ENCODE measurements around the gene WFS1.

Gene WFS1

DNA sequence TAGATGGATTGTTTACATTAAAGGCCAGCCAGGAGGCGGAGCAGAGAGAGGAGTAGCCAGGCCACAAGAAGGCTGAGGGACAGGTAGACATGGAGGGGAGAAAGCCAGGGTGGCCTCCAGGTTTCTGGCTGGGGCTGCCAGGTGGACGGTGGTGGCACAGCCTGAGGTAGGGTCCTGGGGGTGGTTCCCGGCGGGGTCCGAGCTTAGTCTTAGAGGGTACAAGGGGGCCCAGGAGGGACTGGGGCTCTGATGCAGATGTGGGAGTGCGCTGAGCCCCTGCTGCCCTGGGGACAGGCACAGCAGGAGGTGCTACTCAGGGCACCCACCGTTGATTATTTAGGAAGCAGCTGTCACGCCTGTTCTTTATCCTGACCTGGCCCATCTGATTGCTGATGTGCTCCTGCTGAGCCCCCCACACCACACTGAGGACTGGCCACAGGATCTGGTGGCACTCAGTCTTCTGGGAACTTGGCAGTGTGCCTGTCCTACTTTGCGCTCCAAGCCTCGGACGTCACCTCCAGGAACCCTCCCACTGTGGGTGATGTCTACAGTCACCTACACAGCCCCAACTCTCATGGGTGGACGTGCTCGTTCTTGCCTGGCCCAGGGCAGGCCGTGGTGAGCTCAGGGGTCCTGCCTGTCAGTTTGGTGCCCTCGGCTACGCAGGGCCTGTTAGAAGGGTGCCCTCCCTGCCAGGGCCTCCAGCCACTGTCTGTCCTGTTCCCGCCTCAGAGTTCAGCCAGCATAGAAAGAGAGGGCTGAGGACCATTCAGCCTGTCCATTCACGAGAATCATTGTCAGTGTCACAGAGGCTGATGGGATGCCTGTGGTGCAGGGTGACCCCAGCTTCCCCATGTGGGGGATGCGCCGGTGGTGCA lies 12.0 kb downstream of the WFS1 start:
- no peak for DNase-seq

DNA sequence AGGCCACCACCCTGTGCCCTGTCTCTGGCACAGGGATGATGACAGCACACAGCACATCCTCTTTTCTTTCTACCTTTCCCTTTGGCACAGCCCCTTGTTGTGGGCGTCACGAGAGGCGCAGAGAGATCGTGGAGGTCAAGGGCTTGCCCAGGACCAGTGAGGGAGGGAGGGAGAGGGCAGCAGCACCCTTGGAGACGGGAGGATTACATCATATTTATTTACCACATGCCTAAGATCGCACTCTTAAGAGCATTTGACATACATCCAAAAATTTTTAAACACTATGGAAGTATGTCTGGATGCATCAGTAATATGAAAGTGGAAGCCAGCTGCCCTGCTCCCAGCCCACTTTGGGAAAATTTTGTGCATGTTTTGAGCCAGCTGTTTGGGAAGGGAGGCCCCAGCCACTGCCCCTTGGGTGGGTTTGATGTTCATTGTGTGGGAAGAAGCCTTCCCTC lies 12.7 kb downstream of the WFS1 start:
- no peak for DNase-seq

DNA sequence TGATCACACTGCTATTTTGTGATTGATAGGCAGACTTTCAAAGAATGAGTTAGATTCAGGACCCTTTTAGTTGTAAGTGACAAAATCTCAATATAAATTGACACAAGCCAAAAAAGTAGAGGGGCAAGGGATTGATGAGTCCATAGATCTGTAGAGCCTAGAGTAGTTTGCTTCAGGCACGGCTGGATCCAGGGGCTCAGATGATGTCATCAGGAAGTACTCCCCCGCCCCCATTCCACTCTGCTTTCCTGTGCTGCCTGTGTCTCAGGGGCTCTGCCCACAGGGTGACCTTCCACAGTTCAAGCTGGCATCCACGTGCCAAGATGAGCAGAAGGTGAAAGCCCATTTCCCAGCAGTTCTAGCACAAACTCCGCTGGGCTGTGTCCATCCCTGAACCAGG lies 13.6 kb downstream of the WFS1 start:
- DNase-seq = no peak

DNA sequence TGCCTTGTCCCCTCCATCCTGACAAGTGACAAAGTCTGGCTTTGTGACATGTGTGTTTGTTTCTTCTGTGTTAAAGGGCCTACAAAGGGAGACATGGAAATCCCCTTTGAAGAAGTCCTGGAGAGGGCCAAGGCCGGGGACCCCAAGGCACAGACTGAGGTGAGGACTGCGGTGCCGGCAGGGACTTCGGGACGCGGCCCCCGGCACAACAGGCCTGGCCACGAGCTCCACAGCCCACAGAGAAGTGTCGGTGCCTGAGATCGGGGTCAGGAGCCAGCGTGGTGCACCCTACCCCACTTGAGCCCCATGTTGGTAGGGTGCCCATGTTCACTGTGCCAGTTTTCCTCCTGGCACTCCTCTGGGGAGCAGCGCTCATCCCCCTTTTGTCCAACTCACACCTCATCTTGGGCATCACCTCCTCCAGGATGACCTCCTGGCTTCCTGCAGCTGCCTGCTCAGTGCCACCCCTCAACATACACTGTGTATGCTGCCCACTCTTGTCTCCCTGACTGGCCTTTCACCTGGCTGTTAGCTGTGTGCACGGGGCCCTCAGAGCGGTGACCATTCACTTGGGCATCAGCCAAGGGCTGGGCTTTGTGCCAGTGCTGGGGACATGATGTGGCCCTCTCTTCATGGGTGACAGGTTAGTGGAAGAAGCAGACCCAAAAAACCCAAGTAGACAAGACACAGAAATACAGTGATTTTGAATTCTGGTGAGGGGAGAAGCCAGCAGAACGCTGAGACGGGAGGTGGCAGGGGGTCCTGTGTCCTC lies 17.6 kb downstream of the WFS1 start:
- no peak for DNase-seq

DNA sequence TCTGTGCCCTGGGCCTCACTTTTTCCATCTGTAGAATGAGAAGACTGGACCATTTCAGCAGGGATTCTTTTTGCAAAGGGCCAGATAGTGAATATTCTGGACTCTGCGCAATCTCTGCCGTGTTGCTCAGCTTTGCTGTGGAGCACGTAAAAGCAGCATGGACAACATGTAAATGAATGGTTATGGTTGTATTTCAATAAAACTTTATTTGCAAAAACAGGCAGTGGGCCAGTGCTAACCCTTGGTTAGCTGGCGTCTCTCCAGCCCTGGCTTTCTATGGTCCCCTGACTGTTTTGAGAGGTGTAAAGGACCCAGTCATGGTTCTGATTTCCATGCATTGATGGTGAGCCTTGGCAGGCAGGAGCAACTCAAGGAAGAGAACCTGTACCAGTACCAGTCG lies 18.7 kb downstream of the WFS1 start:
- no peak for DNase-seq

DNA sequence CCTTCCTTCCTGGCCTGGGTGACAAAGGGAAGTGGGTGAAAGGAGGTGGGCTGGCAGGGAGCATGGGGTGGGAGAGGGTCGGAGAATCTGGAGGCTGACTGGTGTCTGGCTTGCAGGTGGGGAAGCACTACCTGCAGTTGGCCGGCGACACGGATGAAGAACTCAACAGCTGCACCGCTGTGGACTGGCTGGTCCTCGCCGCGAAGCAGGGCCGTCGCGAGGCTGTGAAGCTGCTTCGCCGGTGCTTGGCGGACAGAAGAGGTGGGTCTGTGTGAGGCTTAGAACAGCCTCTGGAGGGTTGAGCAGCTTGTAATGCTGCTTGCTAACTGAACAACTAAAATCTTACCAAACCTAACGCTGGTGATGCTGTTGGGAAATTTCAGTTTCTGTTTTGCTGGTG lies 19.2 kb downstream of the WFS1 start:
- no peak for DNase-seq

DNA sequence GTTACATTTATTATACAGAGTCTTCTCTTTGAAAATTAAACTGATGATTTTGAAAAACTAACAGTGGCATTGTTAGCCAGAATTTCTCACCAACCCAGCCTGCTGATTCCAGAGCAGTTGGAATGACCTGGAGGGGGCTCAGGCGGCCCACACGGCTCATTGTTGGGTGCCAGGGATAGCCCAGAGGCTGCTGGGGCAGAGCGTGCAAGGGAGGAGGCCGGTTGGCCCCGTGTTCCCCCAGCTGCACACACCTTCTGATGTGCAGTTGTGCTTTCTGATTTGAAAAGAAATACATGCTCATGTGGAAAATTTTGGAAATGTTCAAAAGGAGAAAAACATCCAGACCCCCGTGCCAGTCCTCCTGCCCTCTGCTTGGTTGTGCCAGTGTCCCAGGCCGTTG lies 20.6 kb downstream of the WFS1 start:
- no peak for DNase-seq

DNA sequence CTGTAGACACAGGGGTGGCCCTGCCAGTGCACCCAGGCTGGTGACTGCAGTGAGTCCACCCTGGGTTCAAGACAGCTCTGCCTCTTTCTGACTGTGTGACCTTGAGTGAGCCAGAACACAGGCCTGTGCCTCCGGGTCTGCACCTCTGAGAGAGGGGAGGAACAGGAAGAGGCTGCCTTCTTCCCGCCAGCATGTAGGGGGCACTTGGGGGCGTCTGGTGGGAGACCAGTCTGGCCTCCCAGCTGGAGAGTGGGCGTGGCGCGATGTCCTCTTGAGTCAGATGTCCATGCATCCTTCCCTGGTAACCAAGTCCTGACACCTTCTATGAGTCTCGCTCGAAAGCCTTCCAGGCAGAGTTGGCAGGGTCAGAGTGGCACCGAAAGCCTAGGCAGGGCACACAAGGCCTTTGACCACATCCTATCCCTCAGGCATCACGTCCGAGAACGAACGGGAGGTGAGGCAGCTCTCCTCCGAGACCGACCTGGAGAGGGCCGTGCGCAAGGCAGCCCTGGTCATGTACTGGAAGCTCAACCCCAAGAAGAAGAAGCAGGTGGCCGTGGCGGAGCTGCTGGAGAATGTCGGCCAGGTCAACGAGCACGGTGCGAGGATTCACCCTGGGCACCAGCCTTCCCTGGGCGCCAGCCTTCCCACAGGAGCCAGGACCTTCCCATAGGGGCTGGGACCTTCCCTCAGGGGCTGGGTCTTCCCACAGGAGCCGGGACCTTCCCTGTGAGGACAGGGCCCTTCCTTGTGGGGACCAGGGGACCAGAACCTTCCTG lies 21.3 kb downstream of the WFS1 start:
- no peak for DNase-seq

DNA sequence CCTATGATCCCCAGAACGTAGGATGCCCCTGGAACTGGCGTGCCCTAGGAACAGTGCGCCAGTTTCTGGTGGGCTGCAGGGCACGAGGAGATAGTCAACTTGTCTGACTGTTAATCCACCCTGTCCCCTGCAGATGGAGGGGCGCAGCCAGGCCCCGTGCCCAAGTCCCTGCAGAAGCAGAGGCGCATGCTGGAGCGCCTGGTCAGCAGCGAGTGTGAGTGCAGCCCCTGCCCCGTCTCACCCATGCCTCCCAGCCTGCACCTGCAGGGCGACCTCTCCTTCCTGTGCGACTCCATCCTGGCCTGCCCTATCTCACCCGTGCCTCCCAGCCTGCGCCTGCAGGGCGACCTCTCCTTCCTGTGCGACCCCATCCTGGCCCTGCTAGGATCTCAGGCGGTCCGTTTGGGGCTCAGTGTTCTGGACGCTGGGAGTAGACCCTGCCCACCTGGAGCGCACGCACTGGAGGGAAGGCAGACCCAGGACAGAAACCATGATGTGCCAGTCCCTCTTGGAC lies 22.2 kb downstream of the WFS1 start:
- no peak for DNase-seq

DNA sequence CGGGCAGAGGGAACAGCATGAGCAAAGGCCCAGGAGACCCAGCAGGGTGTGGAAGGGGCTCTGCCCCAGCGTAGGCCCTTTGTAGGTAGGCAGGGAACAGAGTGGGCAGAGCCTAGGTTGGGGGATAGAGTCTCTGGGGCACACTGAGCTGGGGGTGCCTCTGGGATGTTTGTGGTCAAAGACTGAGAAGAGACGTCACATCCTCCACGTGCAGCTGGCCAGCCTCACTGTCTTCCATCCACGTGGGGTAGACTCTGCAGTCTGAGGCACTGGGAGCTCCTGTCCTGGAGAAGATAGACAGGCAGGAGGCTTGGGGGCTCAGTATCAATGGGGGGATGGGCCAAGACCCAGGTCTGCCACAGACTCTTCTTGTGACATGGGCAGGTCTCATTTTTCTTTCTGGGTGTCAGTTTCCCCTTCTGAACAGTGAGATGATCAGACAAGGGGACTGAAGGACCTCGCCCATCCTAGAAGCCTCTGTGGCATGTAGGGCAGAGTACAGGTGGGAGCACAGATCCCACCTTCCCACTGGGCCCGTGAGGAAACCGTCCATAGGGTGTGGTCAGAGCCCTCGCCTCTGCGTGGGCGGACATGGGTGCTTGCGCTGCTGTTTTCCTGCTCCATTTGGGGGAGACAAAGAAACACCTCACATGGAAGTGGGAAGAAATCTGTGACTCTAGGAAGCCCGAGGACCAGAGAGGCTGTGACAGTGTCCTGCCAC lies 22.9 kb downstream of the WFS1 start:
- DNase-seq = no peak

DNA sequence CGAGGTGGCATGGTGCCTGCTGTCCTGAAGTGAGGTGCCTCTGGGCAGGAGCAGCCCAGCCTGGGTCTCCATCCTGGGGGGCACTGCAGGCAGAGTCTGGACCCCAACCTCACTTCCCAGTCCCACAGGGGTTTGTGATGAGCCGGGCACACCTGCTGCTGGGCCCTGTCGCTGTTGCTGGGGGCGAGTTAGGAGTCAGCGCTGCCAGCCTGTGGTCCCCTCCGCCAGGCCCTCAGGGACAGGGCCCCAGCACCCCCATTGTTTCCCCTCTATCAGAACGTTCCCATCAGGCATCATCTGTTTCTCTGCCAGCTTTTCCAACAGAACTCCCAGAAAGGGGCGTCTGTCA lies 23.4 kb downstream of the WFS1 start:
- no peak for DNase-seq

DNA sequence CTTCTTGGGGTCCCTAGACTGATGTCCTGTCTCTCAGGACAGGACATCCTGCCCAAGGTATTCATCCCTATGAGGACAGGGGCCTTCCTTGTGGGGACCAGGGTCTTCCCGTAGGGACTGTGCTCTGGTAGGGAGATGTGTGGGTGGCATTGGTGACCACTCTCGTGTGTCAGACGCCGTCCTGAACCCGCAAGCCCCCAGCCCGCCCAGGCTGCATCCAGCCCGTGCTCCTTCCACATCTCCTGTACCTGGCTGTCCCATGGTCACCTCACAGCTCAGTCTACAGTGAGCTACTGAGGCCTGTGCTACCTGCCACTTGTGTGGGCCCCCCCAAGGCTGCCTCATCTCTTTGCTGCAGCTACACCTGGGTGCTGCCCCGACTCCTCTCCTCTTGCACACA lies 24.0 kb downstream of the WFS1 start:
- no peak for DNase-seq

DNA sequence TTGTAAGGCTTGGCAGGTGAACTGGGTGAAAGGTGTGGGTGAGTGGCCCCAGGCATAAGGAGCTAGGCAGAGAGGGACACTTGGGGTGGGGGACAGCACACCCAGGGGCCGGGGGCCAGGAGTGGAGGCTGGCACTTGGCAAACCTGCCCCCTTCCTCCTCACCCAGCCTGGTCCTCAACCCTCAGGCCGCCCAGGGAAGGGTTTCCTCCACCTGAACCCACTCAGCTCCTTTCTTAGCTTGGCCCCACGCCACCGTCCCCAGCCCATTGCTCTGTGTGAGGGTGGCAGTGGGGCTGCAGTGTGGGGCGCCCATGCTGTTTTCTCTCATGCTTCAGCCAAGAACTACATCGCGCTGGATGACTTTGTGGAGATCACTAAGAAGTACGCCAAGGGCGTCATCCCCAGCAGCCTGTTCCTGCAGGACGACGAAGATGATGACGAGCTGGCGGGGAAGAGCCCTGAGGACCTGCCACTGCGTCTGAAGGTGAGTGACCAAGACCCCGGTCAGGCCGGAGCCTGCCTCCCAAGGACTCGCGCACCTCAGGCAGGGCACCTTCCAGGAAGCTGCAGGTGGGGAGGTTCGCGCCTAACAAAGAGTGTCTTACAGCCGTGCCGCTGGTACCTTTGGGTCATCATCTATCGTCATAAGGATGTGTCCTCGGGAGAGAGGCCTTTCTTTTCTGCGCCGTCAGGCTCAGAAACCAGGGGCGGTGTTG lies 25.2 kb downstream of the WFS1 start:
- no peak for DNase-seq

DNA sequence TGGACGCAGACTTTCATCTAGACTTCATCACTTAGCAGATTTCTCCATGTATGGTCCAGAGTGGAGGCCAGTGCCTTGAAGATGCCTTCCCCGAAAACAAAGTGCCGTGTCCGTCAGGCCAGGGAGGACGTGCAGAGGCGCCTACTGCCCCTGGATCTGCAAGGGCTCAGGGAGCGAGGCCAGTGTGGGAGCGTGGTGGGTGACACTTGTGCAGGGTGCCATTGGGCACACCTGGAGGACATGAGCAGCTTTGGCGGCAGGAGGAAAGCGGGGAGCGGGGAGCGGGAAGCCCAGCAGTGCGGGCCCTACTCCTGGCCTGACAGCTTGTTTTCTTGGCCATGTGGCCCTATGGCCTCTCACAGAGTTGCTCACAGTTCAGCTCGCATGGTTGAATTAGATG lies 25.8 kb downstream of the WFS1 start:
- DNase-seq = no peak

DNA sequence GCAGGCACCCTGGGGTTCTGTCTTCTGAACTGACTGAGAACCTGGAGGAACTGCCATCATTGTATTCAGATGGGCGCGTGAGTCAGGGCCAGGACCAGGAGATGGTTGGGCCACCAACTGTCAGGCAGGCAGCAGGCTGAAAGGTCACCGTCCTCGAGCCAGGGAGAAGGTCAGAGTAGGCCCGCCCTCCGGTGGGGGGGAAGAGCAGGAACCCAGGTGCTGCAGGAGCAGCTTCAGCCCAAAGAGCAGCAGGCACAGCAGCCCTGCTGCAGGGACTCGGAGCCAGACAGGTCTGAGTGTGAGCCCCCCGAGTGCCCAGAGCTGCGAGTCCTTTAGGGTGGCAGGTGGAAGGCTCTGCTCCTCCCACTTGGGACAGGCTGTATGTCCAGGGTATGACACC lies 26.4 kb downstream of the WFS1 start:
- DNase-seq = no peak

DNA sequence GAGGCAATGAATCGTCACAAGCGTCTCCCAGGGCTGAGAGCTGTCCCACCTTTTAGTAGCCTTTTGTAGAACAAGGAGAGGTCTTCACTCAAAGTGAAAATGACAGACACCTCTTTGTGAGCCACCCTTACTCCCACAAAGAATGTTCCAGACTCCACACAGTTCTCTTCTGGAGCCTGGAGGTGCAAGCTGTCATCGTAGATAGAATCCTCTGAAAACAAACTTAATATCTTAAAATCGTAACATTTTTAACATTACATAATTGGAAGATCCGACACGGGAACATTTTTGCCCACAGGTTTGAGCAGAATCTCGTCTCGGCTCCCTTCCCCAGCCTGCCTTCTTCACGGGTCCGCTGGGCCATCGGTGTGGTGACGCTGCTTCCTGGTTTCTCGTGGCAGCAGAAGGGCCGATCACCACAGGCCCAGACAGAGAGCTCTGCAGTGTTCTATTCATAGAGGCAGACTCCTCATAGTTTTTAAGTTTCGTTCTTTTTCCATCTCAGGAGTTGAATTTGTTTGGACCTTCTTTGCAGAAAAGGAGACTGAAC lies 27.7 kb downstream of the WFS1 start:
- DNase-seq = no peak

DNA sequence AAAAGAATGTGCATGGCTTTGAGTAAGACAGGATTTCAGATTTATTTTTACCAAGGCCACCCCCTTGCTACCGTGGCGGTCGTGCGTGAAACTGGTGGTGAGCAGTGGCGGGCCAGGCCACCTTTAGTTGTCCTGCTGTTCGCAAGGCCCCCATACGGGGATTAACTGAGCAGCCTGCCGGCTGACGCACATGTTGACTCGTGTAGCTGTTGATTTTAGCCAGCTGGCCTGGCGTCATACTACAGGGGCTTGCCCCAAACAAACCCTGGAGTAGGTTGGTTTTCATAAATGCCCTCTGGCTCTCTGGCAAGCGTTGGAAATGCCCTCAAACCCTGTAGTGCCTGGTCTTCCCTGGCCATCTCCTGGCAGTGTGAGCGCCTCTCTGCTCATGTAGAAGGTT lies 28.4 kb downstream of the WFS1 start:
- DNase-seq = no peak

DNA sequence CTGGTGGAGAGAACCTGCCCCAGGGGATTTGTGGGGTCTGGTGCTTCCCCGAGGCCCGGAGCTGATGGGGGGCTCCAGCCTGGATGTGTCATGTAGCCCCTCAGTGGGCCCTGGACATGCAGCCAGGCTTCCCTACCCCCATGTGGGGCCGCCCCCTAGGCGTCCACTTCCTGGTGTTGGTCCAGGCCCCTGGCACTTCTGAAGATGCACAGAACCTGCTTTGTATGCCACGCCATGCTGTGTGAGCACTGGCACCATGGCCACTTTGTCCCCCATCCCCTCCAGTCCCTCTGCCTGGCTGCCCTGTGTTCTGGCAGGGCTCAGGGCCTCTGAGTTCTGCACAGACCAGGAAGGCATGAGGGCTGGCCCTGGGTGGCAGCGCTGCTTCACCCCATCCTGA lies 29.2 kb downstream of the WFS1 start:
- no peak for DNase-seq

DNA sequence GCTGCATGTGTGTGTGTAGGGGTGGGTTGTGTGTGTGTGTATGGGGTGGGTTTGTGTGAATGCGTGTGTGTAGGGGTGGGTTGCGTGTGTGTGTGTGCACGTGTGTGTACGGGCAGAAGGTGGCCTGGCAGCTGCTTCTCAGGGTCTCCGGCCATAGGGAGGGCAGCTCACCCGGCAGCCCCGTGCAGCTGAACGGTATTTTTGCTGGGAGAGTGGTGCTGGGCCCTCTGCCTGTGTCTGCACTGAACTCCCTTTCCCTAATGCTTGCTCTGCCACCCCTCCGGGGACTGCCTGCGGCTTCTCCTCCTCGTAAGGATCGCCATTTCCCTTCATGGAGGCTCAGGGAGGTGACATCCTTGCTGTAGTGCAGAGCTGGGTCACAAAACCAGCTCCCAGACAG lies 30.2 kb downstream of the WFS1 start:
- DNase-seq = no peak

DNA sequence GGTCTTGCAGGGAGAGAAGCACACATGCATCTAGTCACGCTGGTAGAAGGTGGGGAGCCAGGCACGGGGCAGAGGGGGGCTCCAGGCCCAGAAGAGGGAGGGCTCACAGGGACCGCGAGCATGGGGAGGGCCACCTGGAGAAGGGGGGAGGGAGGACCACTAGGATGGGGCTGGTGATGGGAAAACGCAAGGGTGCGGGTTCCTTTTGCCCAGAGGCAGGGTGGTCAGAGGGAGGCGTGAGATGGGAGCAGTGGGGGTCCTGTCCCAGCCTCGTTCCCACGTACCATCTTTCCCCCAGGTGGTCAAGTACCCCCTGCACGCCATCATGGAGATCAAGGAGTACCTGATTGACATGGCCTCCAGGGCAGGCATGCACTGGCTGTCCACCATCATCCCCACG lies 30.7 kb downstream of the WFS1 start:
- DNase-seq = no peak

DNA sequence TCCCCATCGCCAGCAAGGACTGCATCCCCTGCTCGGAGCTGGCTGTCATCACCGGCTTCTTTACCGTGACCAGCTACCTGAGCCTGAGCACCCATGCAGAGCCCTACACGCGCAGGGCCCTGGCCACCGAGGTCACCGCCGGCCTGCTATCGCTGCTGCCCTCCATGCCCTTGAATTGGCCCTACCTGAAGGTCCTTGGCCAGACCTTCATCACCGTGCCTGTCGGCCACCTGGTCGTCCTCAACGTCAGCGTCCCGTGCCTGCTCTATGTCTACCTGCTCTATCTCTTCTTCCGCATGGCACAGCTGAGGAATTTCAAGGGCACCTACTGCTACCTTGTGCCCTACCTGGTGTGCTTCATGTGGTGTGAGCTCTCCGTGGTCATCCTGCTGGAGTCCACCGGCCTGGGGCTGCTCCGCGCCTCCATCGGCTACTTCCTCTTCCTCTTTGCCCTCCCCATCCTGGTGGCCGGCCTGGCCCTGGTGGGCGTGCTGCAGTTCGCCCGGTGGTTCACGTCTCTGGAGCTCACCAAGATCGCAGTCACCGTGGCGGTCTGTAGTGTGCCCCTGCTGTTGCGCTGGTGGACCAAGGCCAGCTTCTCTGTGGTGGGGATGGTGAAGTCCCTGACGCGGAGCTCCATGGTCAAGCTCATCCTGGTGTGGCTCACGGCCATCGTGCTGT lies 31.5 kb downstream of the WFS1 start:
- DNase-seq = no peak
